ENCODE measurements around the gene IFIT3. TPM values are rescaled to one million over a fixed set of nuclear protein-coding genes. Genes with fewer than 3 reads are reported as not detected.
A peak's percentile ranks its signal among the peaks of the same experiment; 100 is the strongest.

IFIT3 gene
- polyA plus RNA-seq, 1 of the 3 experiments (the other 2 are of a cell fraction) = 3.2 TPM

GRCh38 chr10:89278900-89279392 is 48.9 kb upstream of the IFIT3 start:
- H3K4me1 ChIP-seq (ENCODE audit: control insufficient read depth in 1 of 2, insufficient read depth in 2 of 2, low read depth in 1 of 2, low read length in 1 of 2) = peaks cover 43 to 51% of the 10 kb centered on the region in 2 experiments
- no peaks in the 10 kb centered on the region for H3K79me2 ChIP-seq (ENCODE audit: insufficient read depth)
- no peaks in the 10 kb centered on the region for H3K9me3 ChIP-seq
- H2AFZ ChIP-seq (ENCODE audit: low read depth) = no peak overlapping the region; the same call in 1 of the 2 replicates
- H4K20me1 ChIP-seq (ENCODE audit: insufficient read depth) = no peaks in the 10 kb centered on the region
- no peak for DNase-seq
- H3F3A ChIP-seq (replicated peaks; ENCODE audit: insufficient read depth) = peaks cover 40% of the 10 kb centered on the region
- no peaks in the 10 kb centered on the region for H3K9me2 ChIP-seq
- H3K4me3 ChIP-seq (ENCODE audit: low read depth in 2 of 2, low read length in 1 of 2) = no peak overlapping the region
- ChIA-PET POLR2A (interaction anchor here (1.0 kb wide), 1 partner anchor 27 kb away, joined by 3 read pairs; the partner anchor contains the start of gene LIPA), CTCF (interaction anchor here (1.2 to 1.3 kb wide), 2 partner anchors 12 to 91 kb away, joined by 4 to 8 read pairs; no protein-coding TSS in a partner anchor)
- no peaks in the 10 kb centered on the region for H3K27me3 ChIP-seq (ENCODE audit: insufficient read depth)
- no peak for TF ChIP-seq TAF1 (IDR thresholded peaks at IDR 0.05; ENCODE audit: borderline replicate concordance, low read depth, low read length)
- TF ChIP-seq TEAD4 (IDR thresholded peaks at IDR 0.05; ENCODE audit: borderline replicate concordance, insufficient read depth) = no peak
- no peak for TF ChIP-seq POLR2AphosphoS5 (IDR thresholded peaks at IDR 0.05; ENCODE audit: low read depth, low read length)
- H3K36me3 ChIP-seq (replicated peaks in 1 of 2; ENCODE audit: control insufficient read depth in 1 of 2, insufficient read depth in 2 of 2, low read length in 1 of 2) = no peaks in the 10 kb centered on the region
- H3K4me2 ChIP-seq = peak overlapping the region; percentile 22; the same call in 1 of the 2 replicates
- H3K9ac ChIP-seq = peak overlapping the region; percentile 20; the same call in 1 of the 2 replicates
- peak overlapping the region; percentile 95 to 97 for H3K27ac ChIP-seq (ENCODE audit: low read depth in 2 of 2, low read length in 1 of 2)

- peak overlapping the region; percentile 22; the same call in 1 of the 2 replicates for H3K4me2 ChIP-seq
- no peak overlapping the region for H3K4me3 ChIP-seq (ENCODE audit: low read depth in 2 of 2, low read length in 1 of 2)
- no peaks in the 10 kb centered on the region for H3K27me3 ChIP-seq (ENCODE audit: insufficient read depth)
- no peaks in the 10 kb centered on the region for H3K9me2 ChIP-seq
- no peak overlapping the region for H2AFZ ChIP-seq (ENCODE audit: low read depth)
- H3K9ac ChIP-seq = peak overlapping the region; percentile 20; the same call in 1 of the 2 replicates
- DNase-seq = no peak
- H3K4me1 ChIP-seq (ENCODE audit: control insufficient read depth in 1 of 2, insufficient read depth in 2 of 2, low read depth in 1 of 2, low read length in 1 of 2) = peaks cover 47 to 54% of the 10 kb centered on the region in 2 experiments
- peak overlapping the region; percentile 95 to 97 for H3K27ac ChIP-seq (ENCODE audit: low read depth in 2 of 2, low read length in 1 of 2)
- no peaks in the 10 kb centered on the region for H3K9me3 ChIP-seq
- TF ChIP-seq FOXM1 (IDR thresholded peaks at IDR 0.05; ENCODE audit: low read depth) (0 out of 2 replicates have a peak, but pooled peaks have one; percentile 34), YY1 (IDR thresholded peaks at IDR 0.05; ENCODE audit: low read depth) (no peak), TEAD4 (IDR thresholded peaks at IDR 0.05; ENCODE audit: borderline replicate concordance, insufficient read depth) (peak; percentile 84), ZBTB33 (IDR thresholded peaks at IDR 0.05; ENCODE audit: borderline replicate concordance, low read depth) (peak; percentile 74; the same call in 1 of the 2 replicates), GATA2 (CRISPR knock-in tag; IDR thresholded peaks at IDR 0.05) (no peak), POLR2AphosphoS5 (IDR thresholded peaks at IDR 0.05; ENCODE audit: low read depth, low read length) (peak; percentile 45; the same call in 1 of the 2 replicates), MEF2A (IDR thresholded peaks at IDR 0.05; ENCODE audit: borderline replicate concordance, low read depth) (peak; percentile 40; the same call in 1 of the 2 replicates), ELF1 (IDR thresholded peaks at IDR 0.05) (no peak), TCF12 (IDR thresholded peaks at IDR 0.05) (peak; percentile 90), EZH2phosphoT487 (IDR thresholded peaks at IDR 0.05; ENCODE audit: borderline replicate concordance, low read depth) (no peak), FOSL2 (IDR thresholded peaks at IDR 0.05; ENCODE audit: borderline replicate concordance, low read depth) (peak; percentile 36; the same call in 1 of the 2 replicates), EP300 (IDR thresholded peaks at IDR 0.05; ENCODE audit: borderline replicate concordance in 1 of 2, low read depth in 1 of 2, low read length in 1 of 2) (peak; percentile 53 to 86), RXRA (IDR thresholded peaks at IDR 0.05; ENCODE audit: borderline replicate concordance, low read depth) (peak; percentile 86), NFIC (IDR thresholded peaks at IDR 0.05; ENCODE audit: borderline replicate concordance) (peak; percentile 99), JUND (IDR thresholded peaks at IDR 0.05) (peak; percentile 78)
- TF ChIP-seq, protein P1, sequence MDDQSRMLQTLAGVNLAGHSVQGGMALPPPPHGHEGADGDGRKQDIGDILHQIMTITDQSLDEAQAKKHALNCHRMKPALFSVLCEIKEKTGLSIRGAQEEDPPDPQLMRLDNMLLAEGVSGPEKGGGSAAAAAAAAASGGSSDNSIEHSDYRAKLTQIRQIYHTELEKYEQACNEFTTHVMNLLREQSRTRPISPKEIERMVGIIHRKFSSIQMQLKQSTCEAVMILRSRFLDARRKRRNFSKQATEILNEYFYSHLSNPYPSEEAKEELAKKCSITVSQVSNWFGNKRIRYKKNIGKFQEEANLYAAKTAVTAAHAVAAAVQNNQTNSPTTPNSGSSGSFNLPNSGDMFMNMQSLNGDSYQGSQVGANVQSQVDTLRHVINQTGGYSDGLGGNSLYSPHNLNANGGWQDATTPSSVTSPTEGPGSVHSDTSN (IDR thresholded peaks at IDR 0.05) = peak; percentile 93
- POLR2A ChIA-PET = no interaction called here
- CTCF ChIA-PET = interaction anchor here (1.3 kb wide), 1 partner anchor 90 kb away, joined by 8 read pairs; no protein-coding TSS in a partner anchor
- peaks cover 45% of the 10 kb centered on the region for H3F3A ChIP-seq (replicated peaks; ENCODE audit: insufficient read depth)
- no peaks in the 10 kb centered on the region for H3K79me2 ChIP-seq (ENCODE audit: insufficient read depth)
- WGBS (ENCODE audit: low lambda C conversion rate) = 12% methylated on average over 1 of the region's 1 CpG
- no peaks in the 10 kb centered on the region for H4K20me1 ChIP-seq (ENCODE audit: insufficient read depth)
- no peaks in the 10 kb centered on the region for H3K36me3 ChIP-seq (replicated peaks in 1 of 2; ENCODE audit: control insufficient read depth in 1 of 2, insufficient read depth in 2 of 2, low read length in 1 of 2)
Measured at GRCh38 chr10:89279421-89279869, 48.4 kb upstream of the IFIT3 start.

Measured in SK-N-SH (cell line).